ENCODE results near the gene RSPO3. TPM values are rescaled to one million over a fixed set of nuclear protein-coding genes. Genes with fewer than 3 reads are reported as not detected.
A peak's percentile ranks its signal among the peaks of the same experiment; 100 is the strongest.

Gene RSPO3
- total and polyA plus RNA-seq, 2 donors, result 1.3 to 2.4 TPM

DNA sequence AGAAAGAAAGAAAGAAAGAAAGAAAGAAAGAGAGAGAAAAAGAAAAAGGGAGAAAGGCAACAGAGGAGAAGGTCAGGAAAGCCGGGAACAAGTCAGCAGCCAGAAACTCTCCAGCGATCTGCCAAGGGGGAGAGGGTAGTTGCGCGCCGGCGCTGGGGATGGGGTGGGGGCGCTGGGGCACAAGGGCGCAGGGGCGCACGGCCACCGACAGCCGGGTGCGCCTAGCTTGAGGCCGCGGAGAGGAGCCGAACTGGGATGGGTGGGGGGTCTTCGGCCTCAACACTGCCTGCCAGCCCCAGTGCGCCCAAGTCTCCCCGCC is 533 bp upstream of the RSPO3 start:
- Histone ChIP-seq H3K4me1 (ENCODE audit: control insufficient read depth in 2 of 2, insufficient read depth in 2 of 2, low read length in 2 of 2) (peaks cover 0 to 12% of the 10 kb centered on the region in 2 donors), H3K27me3 (ENCODE audit: control insufficient read depth in 2 of 2, insufficient read depth in 1 of 2, low read length in 1 of 2) (peaks cover 36 to 76% of the 10 kb centered on the region in 2 donors), H3K9me3 (ENCODE audit: control insufficient read depth in 2 of 2, insufficient read depth in 1 of 2, low read length in 1 of 2) (no peaks in the 10 kb centered on the region), H3K27ac (ENCODE audit: low read depth in 1 of 2, low read length in 1 of 2) (no peak overlapping the region), H3K4me3 (ENCODE audit: low read length in 2 of 2) (no peak overlapping the region), H3K36me3 (ENCODE audit: control insufficient read depth in 2 of 2, insufficient read depth in 2 of 2, low read length in 1 of 2) (no peaks in the 10 kb centered on the region)
- 3% methylated on average over 19 of the region's 19 CpGs for WGBS
- no peak for DNase-seq (ENCODE audit: low read depth in 6 of 9, low spot score in 9 of 9)

DNA sequence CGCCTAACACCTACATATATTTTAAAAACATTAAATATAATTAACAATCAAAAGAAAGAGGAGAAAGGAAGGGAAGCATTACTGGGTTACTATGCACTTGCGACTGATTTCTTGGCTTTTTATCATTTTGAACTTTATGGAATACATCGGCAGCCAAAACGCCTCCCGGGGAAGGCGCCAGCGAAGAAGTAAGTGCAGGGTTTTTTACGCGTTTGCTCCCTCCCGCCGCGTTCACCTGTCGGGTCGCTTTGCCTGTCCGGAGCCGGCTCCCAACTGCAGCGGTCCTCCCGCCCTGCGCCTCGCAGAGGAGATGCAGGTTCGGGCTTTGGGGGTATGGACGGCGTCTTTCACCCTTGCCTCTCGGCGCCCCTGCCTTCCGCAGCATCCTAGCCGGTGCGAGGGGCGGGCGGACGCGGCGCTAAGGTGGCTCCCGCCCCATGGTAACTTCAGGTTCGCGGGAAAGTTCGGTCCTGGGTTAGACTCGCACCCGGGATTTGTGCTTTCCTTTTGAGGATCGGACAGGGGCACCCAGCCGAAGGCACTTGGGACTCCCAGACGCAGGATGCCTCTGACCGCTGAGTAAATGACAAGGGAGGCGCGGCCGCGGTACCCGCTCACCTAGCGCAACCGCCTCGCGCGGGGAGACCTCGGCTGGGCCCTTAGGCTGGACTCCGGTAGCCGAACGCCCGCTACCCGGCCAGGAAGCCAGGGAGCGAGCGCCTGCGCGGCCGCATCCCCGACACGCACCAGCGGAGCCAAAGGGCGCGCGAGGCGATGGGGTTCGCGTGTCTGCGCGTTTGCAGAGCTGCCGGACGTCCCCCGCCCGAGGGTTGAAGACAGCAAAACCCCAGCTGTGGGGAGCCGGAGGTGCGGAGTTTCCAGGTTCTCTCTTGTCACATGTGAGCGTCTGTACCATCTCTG is 891 bp downstream of the RSPO3 start:
- Histone ChIP-seq H3K36me3 (ENCODE audit: control insufficient read depth in 2 of 2, insufficient read depth in 2 of 2, low read length in 1 of 2) (no peaks in the 10 kb centered on the region), H3K27me3 (ENCODE audit: control insufficient read depth in 2 of 2, insufficient read depth in 1 of 2, low read length in 1 of 2) (peaks cover 36 to 76% of the 10 kb centered on the region in 2 donors), H3K4me3 (ENCODE audit: low read length in 2 of 2) (peak overlapping the region; percentile 22 to 24), H3K27ac (ENCODE audit: low read depth in 1 of 2, low read length in 1 of 2) (no peak overlapping the region), H3K4me1 (ENCODE audit: control insufficient read depth in 2 of 2, insufficient read depth in 2 of 2, low read length in 2 of 2) (peaks cover 0 to 12% of the 10 kb centered on the region in 2 donors), H3K9me3 (ENCODE audit: control insufficient read depth in 2 of 2, insufficient read depth in 1 of 2, low read length in 1 of 2) (no peaks in the 10 kb centered on the region)
- 2% methylated on average over 82 of the region's 82 CpGs for WGBS
- peak in 1 of 9 donors; percentile 9 for DNase-seq (ENCODE audit: low read depth in 6 of 9, low spot score in 9 of 9)

DNA sequence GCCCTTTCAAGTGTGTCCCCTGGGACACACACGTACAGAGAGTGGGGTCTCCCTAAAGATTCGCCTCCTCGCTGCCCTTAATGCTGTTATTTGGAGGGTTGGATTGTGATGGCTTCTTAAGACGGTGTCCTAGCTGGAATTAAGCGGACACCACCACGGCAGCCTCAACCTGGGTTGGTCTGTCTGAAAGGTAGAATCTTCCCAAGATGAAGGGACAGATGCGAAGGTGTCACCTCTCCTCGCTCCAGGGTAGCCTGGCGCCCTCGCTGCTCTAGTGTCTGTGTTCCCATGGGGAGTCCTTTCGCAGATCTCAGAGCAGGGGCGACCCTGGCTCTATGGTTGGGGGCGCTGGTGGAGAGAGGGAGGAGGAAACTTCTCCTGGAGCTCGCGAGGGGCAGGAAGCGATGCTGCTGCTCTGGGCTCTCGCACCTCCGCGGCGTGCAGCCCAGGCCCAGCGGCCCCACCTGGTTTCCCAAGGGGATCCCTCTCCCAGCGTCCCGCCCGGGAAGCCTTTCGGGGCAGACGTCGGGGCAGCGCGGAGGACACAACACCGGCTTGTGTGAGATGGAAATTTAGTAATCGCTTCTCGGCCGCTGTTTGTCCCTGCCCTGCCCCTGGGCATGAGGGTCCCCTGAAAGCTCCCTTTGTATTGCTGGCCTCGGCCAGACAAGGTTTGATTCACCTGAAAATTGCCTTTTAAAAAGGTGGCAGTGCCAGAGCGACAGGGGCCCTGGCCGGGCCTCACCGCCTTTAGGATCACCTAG is 1.7 kb downstream of the RSPO3 start:
- H3K9me3 ChIP-seq (ENCODE audit: control insufficient read depth in 2 of 2, insufficient read depth in 1 of 2, low read length in 1 of 2), result no peaks in the 10 kb centered on the region
- WGBS, result 5% methylated on average over 37 of the region's 37 CpGs
- peaks cover 36 to 72% of the 10 kb centered on the region in 2 donors for H3K27me3 ChIP-seq (ENCODE audit: control insufficient read depth in 2 of 2, insufficient read depth in 1 of 2, low read length in 1 of 2)
- peaks cover 0 to 12% of the 10 kb centered on the region in 2 donors for H3K4me1 ChIP-seq (ENCODE audit: control insufficient read depth in 2 of 2, insufficient read depth in 2 of 2, low read length in 2 of 2)
- H3K4me3 ChIP-seq (ENCODE audit: low read length in 2 of 2), result no peak overlapping the region
- H3K27ac ChIP-seq (ENCODE audit: low read depth in 1 of 2, low read length in 1 of 2), result no peak overlapping the region
- H3K36me3 ChIP-seq (ENCODE audit: control insufficient read depth in 2 of 2, insufficient read depth in 2 of 2, low read length in 1 of 2), result no peaks in the 10 kb centered on the region
- no peak for DNase-seq (ENCODE audit: low read depth in 6 of 9, low spot score in 9 of 9)

DNA sequence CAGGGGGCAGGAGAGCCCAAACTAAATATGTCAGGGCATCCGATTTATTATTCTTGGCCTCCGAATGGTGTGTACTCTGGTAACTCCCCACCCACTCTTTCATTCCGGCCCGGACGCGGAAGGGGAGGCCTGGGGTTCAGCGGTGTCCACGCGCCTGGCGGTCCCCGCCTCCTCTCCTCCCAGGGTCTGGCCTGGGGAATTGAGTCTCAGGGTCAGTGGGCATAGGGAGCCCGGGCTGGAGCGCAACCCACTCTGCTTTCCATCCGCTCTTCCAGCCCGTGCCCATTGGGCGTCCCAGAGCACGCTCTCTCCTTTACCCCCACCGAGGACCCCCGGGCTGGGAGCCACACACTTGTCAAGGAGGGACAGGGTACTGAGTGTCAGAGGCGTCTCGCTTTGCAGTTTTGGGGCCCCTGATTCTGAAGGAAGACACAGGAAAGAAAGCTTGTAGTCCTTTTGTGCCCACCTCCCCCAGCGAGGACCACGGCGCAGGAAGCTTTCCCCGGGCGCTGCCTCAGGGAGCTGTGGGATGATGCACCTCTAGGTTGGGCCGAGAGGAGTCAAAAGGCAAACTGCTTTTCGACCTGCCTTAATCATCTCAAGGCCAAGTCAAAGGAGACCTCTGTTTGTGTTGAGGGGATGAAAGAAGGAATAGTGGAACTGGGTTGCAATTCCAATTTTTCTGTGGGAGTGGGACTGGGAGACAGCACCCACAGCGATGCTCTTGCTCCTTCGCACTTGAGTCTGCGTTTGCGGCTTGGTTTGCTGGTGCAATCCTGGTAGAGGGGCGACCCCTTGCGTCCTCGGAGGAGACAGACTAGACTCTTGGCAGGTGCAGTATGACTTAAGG is 2.5 kb downstream of the RSPO3 start:
- H3K36me3 ChIP-seq (ENCODE audit: control insufficient read depth in 2 of 2, insufficient read depth in 2 of 2, low read length in 1 of 2), result no peaks in the 10 kb centered on the region
- 9% methylated on average over 35 of the region's 35 CpGs for WGBS
- H3K4me1 ChIP-seq (ENCODE audit: control insufficient read depth in 2 of 2, insufficient read depth in 2 of 2, low read length in 2 of 2), result peaks cover 0 to 12% of the 10 kb centered on the region in 2 donors
- peak in 8 of 9 donors; percentile 25 to 67 (median 38) for DNase-seq (ENCODE audit: low read depth in 6 of 9, low spot score in 9 of 9)
- no peaks in the 10 kb centered on the region for H3K9me3 ChIP-seq (ENCODE audit: control insufficient read depth in 2 of 2, insufficient read depth in 1 of 2, low read length in 1 of 2)
- peaks cover 36 to 64% of the 10 kb centered on the region in 2 donors for H3K27me3 ChIP-seq (ENCODE audit: control insufficient read depth in 2 of 2, insufficient read depth in 1 of 2, low read length in 1 of 2)
- no peak overlapping the region for H3K4me3 ChIP-seq (ENCODE audit: low read length in 2 of 2)
- no peak overlapping the region for H3K27ac ChIP-seq (ENCODE audit: low read depth in 1 of 2, low read length in 1 of 2)

DNA sequence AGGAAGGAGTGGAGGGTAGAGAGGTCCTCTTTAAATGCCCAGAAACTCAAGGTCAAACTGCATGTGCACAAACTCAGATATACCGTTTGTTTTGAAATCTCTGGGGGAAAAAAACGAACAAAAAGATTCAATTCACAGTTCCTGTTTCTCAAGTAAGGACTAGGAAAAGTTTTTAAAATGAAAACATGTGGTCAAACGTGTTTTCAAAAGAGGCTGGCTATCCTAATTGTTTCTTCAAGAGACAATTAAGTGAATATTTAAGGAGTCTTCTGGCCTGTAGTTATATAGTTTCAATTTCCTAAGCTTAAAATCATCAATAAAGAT is 3.1 kb downstream of the RSPO3 start:
- no peak overlapping the region for H3K4me3 ChIP-seq (ENCODE audit: low read length in 2 of 2)
- no peaks in the 10 kb centered on the region for H3K9me3 ChIP-seq (ENCODE audit: control insufficient read depth in 2 of 2, insufficient read depth in 1 of 2, low read length in 1 of 2)
- no peak overlapping the region for H3K27ac ChIP-seq (ENCODE audit: low read depth in 1 of 2, low read length in 1 of 2)
- H3K36me3 ChIP-seq (ENCODE audit: control insufficient read depth in 2 of 2, insufficient read depth in 2 of 2, low read length in 1 of 2), result no peaks in the 10 kb centered on the region
- H3K27me3 ChIP-seq (ENCODE audit: control insufficient read depth in 2 of 2, insufficient read depth in 1 of 2, low read length in 1 of 2), result peaks cover 36 to 58% of the 10 kb centered on the region in 2 donors
- peaks cover 0 to 12% of the 10 kb centered on the region in 2 donors for H3K4me1 ChIP-seq (ENCODE audit: control insufficient read depth in 2 of 2, insufficient read depth in 2 of 2, low read length in 2 of 2)
- WGBS, result 28% methylated on average over 3 of the region's 3 CpGs
- no peak for DNase-seq (ENCODE audit: low read depth in 6 of 9, low spot score in 9 of 9)

DNA sequence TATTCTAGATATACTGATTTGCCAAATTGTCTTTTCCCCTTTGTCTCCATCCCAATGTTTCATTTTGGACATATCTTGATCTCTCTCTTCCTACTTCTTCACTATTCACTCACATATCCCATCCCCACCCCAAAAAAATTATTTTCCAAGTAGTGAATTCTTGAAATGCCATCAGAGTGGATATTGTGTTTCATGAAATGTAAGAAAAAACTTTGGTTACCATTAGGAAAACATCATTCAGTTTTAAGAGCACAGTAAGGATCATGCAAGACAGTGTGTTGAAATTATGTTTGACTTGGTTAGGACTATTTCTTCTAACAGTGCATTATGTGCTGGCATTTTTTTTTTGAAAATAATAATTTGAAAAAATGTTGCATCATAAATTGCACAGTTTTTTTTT is 5.7 kb downstream of the RSPO3 start:
- no peaks in the 10 kb centered on the region for H3K9me3 ChIP-seq (ENCODE audit: control insufficient read depth in 2 of 2, insufficient read depth in 1 of 2, low read length in 1 of 2)

DNA sequence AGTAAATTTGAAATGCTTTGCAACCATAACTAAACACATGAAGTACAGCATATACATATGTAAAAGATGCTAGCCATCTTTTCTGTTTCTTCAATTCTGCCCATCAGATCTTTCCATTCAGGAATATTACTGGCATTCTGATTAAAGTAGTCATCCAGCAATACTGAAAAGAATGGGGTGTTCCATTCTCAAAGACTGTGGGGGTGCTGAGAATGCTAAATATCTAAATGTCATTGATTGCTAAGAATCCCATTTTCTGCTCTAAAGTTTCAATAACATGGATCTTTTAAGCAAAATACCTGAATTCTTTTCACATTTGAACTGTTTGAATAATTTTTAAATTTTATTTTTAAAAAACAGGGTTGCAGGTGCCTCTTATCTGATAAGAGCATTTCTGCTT is 6.2 kb downstream of the RSPO3 start:
- H3K27me3 ChIP-seq (ENCODE audit: control insufficient read depth in 2 of 2, insufficient read depth in 1 of 2, low read length in 1 of 2), result peaks cover 14 to 28% of the 10 kb centered on the region in 2 donors
- H3K36me3 ChIP-seq (ENCODE audit: control insufficient read depth in 2 of 2, insufficient read depth in 2 of 2, low read length in 1 of 2), result no peaks in the 10 kb centered on the region
- no peak overlapping the region for H3K27ac ChIP-seq (ENCODE audit: low read depth in 1 of 2, low read length in 1 of 2)

More for the DNA sequence above, 5.7 kb downstream of the RSPO3 start:
- H3K4me3 ChIP-seq (ENCODE audit: low read length in 2 of 2), result no peak overlapping the region
- no peak overlapping the region for H3K27ac ChIP-seq (ENCODE audit: low read depth in 1 of 2, low read length in 1 of 2)
- no peaks in the 10 kb centered on the region for H3K36me3 ChIP-seq (ENCODE audit: control insufficient read depth in 2 of 2, insufficient read depth in 2 of 2, low read length in 1 of 2)
- peaks cover 0 to 8% of the 10 kb centered on the region in 2 donors for H3K4me1 ChIP-seq (ENCODE audit: control insufficient read depth in 2 of 2, insufficient read depth in 2 of 2, low read length in 2 of 2)
- no peak for DNase-seq (ENCODE audit: low read depth in 6 of 9, low spot score in 9 of 9)
- H3K27me3 ChIP-seq (ENCODE audit: control insufficient read depth in 2 of 2, insufficient read depth in 1 of 2, low read length in 1 of 2), result peaks cover 19 to 33% of the 10 kb centered on the region in 2 donors

DNA sequence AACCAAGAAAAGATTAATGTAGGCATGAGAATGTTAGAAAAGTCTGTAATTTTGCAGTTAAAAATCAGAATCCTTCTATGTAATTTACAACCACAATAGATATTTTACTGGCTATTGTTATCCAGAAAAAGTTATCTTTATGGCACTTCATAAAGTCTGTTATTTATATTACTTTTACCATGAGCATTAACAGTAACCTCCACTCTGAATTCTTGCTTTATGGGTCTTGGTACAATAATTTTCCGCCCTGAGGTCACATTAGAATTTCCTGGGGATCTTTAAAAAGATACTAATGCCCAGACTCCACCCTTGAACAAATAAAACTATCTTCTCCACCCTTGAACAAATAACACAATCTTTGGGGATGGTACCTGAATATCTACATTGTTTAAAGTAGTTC is 9.6 kb downstream of the RSPO3 start:
- 82% methylated on average over 1 of the region's 1 CpG for WGBS
- Histone ChIP-seq H3K4me3 (ENCODE audit: low read length in 2 of 2) (no peak overlapping the region), H3K4me1 (ENCODE audit: control insufficient read depth in 2 of 2, insufficient read depth in 2 of 2, low read length in 2 of 2) (no peaks in the 10 kb centered on the region), H3K36me3 (ENCODE audit: control insufficient read depth in 2 of 2, insufficient read depth in 2 of 2, low read length in 1 of 2) (no peaks in the 10 kb centered on the region), H3K27ac (ENCODE audit: low read depth in 1 of 2, low read length in 1 of 2) (no peak overlapping the region), H3K27me3 (ENCODE audit: control insufficient read depth in 2 of 2, insufficient read depth in 1 of 2, low read length in 1 of 2) (no peaks in the 10 kb centered on the region), H3K9me3 (ENCODE audit: control insufficient read depth in 2 of 2, insufficient read depth in 1 of 2, low read length in 1 of 2) (no peaks in the 10 kb centered on the region)
- no peak for DNase-seq (ENCODE audit: low read depth in 6 of 9, low spot score in 9 of 9)

More for the DNA sequence above, 6.2 kb downstream of the RSPO3 start:
- Histone ChIP-seq H3K4me3 (ENCODE audit: low read length in 2 of 2) (no peak overlapping the region), H3K9me3 (ENCODE audit: control insufficient read depth in 2 of 2, insufficient read depth in 1 of 2, low read length in 1 of 2) (no peaks in the 10 kb centered on the region), H3K4me1 (ENCODE audit: control insufficient read depth in 2 of 2, insufficient read depth in 2 of 2, low read length in 2 of 2) (peaks cover 0 to 4% of the 10 kb centered on the region in 2 donors)
- DNase-seq (ENCODE audit: low read depth in 6 of 9, low spot score in 9 of 9), result no peak

Data from thymus (tissue), 11 donors.